Fibroblast of the aortic adventitia (primary cell): ENCODE results near the gene SPRED2. TPM values are rescaled to one million over a fixed set of nuclear protein-coding genes. Genes with fewer than 3 reads are reported as not detected.

Source experiments
- DNase-seq: peaks from one replicate; pipeline ENCODE4 v3.0.0-alpha.2; 2010; ENCODE audit warnings: low read depth
- H3K4me3 ChIP-seq: 2 replicates; pipeline ENCODE4 v1.5.1; 2011; ENCODE audit warnings: low read depth, mild to moderate bottlenecking, control low read depth, low read length, moderate library complexity
- CTCF ChIP-seq: IDR thresholded peaks from 2 replicates; pipeline ENCODE4 v1.5.1; 2011; ENCODE audit warnings: mild to moderate bottlenecking, low read length, control low read depth, inconsistent platforms; ENCODE audit not compliant: insufficient read depth
- total RNA-seq: library from RNA; depleted of rRNA; stranded (reverse); fragments of >200 nt; gene quantifications from 2 replicates; pipeline ENCODE4 v1.2.3, GENCODE V29; 2012; ENCODE audit warnings: low replicate concordance

SPRED2 gene
- total RNA-seq, 1 donor: 20.6 TPM

GRCh38 chr2:65475000-65475399 is 42.6 kb upstream of the SPRED2 start:
- H3K4me3 ChIP-seq: no peak overlapping the region
- TF ChIP-seq CTCF: no peak
- no peak for DNase-seq

- DNase-seq: no peak
- TF ChIP-seq CTCF: no peak
- no peak overlapping the region for H3K4me3 ChIP-seq
Measured at GRCh38 chr2:65473045-65473444, 40.6 kb upstream of the SPRED2 start.

- H3K4me3 ChIP-seq: no peak overlapping the region
- DNase-seq: no peak
- TF ChIP-seq CTCF: no peak
Measured at GRCh38 chr2:65471409-65471808, 39.0 kb upstream of the SPRED2 start.

GRCh38 chr2:65466551-65466950 is 34.2 kb upstream of the SPRED2 start:
- TF ChIP-seq CTCF: no peak
- no peak overlapping the region for H3K4me3 ChIP-seq
- no peak for DNase-seq

GRCh38 chr2:65465857-65466256 is 33.5 kb upstream of the SPRED2 start:
- no peak for TF ChIP-seq CTCF

GRCh38 chr2:65465124-65465523 is 32.7 kb upstream of the SPRED2 start:
- DNase-seq: peak; percentile 21
- TF ChIP-seq CTCF: no peak
- H3K4me3 ChIP-seq: no peak overlapping the region

More at GRCh38 chr2:65465857-65466256, 33.5 kb upstream of the SPRED2 start:
- no peak overlapping the region for H3K4me3 ChIP-seq
- peak; percentile 17 for DNase-seq

- no peak overlapping the region for H3K4me3 ChIP-seq
- DNase-seq: peak; percentile 31
- TF ChIP-seq CTCF: no peak
Measured at GRCh38 chr2:65464604-65465003, 32.2 kb upstream of the SPRED2 start.
